PFSK-1 (cell line): ENCODE data around the gene EGFLAM.

Source experiments
- FOXP2 ChIP-seq: optimal IDR thresholded peaks from 2 replicates; pipeline ENCODE3; 2011; ENCODE audit warnings: borderline replicate concordance, control low read depth, inconsistent platforms; ENCODE audit not compliant: insufficient read depth; ENCODE audit errors: extremely low read length, extremely low read depth
- POLR2AphosphoS5 ChIP-seq: IDR thresholded peaks from 2 replicates; pipeline ENCODE4 v1.6.1; 2012; ENCODE audit warnings: low read depth, mild to moderate bottlenecking, control low read depth, low read length, moderate library complexity
- SIN3A ChIP-seq: IDR thresholded peaks from 2 replicates; pipeline ENCODE4 v1.6.1; 2012; ENCODE audit warnings: mild to moderate bottlenecking, low read length, moderate library complexity, borderline replicate concordance; ENCODE audit not compliant: insufficient read depth
- TAF1 ChIP-seq: IDR thresholded peaks from 2 replicates; pipeline ENCODE4 v1.6.1; 2012; ENCODE audit warnings: low read length, control low read depth, borderline replicate concordance; ENCODE audit not compliant: insufficient read depth
- TF ChIP-seq, protein P1 (sequence below), 2 experiments: IDR thresholded peaks; 2 replicates each; pipeline versions ENCODE4 v1.6.1 to v1.8.0; 2011 to 2012; ENCODE audit warnings: low read depth in 2 of 2, low read length in 2 of 2, control low read depth in 1 of 2, inconsistent platforms in 1 of 2, mild to moderate bottlenecking in 1 of 2, moderate library complexity in 1 of 2; ENCODE audit not compliant: insufficient read depth in 1 of 2

EGFLAM gene

DNA sequence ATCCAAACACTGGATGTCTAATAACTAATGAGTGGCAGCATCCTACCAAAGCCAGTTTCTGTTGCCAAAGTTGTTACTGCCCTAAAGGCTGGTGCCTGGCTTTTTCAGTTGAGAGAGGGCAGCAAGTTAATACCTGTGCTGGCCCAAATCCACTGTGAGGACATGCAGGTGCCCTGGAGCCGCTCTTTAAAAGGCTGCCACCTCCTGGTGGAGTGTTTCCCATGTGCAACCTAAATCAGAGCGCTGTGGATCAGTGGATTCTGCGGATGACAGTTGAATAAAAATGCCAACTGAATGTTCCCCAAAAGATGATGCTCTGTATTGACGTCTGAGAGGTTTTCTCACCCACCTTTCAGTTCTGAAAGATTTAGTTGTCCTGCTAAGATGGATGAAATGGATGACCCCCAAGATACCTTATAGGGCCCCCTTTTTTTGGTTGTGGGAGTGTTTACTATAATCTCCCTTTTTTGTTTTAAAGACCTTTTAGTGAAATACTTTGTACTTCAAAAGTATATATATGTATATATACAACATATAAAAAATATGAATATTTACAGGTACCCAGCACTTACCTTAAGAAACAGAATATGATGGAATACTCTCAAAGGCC, 146.4 kb downstream of the EGFLAM start:
- no peak for TF ChIP-seq POLR2AphosphoS5
- TF ChIP-seq FOXP2, result no peak
- TF ChIP-seq, protein P1, sequence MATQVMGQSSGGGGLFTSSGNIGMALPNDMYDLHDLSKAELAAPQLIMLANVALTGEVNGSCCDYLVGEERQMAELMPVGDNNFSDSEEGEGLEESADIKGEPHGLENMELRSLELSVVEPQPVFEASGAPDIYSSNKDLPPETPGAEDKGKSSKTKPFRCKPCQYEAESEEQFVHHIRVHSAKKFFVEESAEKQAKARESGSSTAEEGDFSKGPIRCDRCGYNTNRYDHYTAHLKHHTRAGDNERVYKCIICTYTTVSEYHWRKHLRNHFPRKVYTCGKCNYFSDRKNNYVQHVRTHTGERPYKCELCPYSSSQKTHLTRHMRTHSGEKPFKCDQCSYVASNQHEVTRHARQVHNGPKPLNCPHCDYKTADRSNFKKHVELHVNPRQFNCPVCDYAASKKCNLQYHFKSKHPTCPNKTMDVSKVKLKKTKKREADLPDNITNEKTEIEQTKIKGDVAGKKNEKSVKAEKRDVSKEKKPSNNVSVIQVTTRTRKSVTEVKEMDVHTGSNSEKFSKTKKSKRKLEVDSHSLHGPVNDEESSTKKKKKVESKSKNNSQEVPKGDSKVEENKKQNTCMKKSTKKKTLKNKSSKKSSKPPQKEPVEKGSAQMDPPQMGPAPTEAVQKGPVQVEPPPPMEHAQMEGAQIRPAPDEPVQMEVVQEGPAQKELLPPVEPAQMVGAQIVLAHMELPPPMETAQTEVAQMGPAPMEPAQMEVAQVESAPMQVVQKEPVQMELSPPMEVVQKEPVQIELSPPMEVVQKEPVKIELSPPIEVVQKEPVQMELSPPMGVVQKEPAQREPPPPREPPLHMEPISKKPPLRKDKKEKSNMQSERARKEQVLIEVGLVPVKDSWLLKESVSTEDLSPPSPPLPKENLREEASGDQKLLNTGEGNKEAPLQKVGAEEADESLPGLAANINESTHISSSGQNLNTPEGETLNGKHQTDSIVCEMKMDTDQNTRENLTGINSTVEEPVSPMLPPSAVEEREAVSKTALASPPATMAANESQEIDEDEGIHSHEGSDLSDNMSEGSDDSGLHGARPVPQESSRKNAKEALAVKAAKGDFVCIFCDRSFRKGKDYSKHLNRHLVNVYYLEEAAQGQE (IDR thresholded peaks at IDR 0.05; ENCODE audit: insufficient read depth in 1 of 2, low read depth in 2 of 2, low read length in 2 of 2), result no peak
- TF ChIP-seq SIN3A, result no peak
- TF ChIP-seq TAF1, result no peak

DNA sequence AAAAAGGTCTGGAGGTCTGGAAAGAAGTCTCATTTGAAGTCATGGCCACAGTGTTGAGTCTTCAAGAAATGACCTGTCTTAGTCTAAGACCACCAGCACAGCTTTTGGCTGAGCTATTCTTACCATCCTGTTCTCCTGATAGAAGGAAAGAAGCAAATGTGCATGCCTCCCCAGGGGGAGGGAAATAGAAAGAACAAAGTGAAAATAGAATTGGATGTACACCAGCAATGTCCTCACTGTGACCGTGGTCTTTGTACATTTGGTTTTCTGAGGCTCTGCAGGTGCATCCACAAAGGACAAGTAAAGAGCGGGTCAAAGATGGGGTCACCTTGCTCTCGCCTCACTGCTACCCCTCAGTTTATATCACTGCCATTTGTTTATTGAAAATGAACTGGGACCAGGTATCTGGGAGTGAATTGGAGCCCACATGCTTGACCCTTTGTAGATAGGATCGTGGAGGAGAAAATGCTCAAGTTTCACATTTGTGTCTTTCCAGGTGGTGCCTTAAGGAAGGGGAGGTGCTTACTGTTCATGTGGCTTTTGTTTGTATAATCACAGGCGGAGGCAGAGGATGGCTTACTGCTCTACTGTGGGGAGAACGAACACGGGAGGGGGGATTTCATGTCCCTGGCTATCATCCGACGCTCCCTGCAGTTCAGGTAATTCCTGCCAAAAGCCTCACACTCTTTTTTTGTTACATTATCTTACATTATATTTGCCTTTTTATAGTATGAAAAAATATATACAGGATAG, 150.3 kb downstream of the EGFLAM start:
- no peak for TF ChIP-seq POLR2AphosphoS5
- TF ChIP-seq SIN3A, result no peak
- TF ChIP-seq FOXP2, result no peak
- TF ChIP-seq, protein P1 (IDR thresholded peaks at IDR 0.05; ENCODE audit: insufficient read depth in 1 of 2, low read depth in 2 of 2, low read length in 2 of 2), result no peak
- TF ChIP-seq TAF1, result no peak

- TF ChIP-seq POLR2AphosphoS5, result no peak
- TF ChIP-seq, protein P1 (IDR thresholded peaks at IDR 0.05; ENCODE audit: insufficient read depth in 1 of 2, low read depth in 2 of 2, low read length in 2 of 2), result no peak
- TF ChIP-seq FOXP2, result no peak
- TF ChIP-seq SIN3A, result no peak
- TF ChIP-seq TAF1, result no peak
These were observed 152.1 kb downstream of the EGFLAM start for GRCh38 chr5:38410304-38410990.

DNA sequence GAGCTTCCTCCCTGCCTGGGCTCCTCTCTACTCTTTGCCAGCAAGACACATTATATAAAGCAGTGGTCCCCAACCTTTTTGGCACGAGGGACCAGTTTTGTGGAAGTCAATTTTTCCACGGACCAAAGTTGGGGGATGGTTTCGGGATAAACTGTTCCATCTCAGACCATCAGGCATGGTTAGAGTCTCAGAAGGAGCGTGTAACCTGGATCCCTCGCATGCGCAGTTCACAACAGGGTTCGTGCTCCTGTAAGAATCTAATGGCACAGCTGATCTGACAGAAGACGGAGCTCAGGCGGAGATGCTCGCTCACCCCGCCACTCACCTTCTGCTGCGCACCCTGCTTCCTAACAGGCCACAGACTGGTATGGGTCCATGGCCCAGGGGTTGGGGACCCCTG, 155.3 kb downstream of the EGFLAM start:
- TF ChIP-seq SIN3A (no peak), TAF1 (no peak)

GRCh38 chr5:38414348-38414747, 156.0 kb downstream of the EGFLAM start:
- TF ChIP-seq TAF1 (no peak), SIN3A (no peak), FOXP2 (no peak), POLR2AphosphoS5 (no peak)
- TF ChIP-seq, protein P1 (IDR thresholded peaks at IDR 0.05; ENCODE audit: insufficient read depth in 1 of 2, low read depth in 2 of 2, low read length in 2 of 2), result no peak
